Measurements from ENCODE around the gene RGS10.
"Not testable (repeated sequence)": the region's sequence is repeated elsewhere in the genome, so short reads cannot be mapped to it uniquely, and the experiment has no call there.

Gene RGS10

GRCh38 chr10:119466655-119467054, 75.9 kb downstream of the RGS10 start:
- H3K9me2 ChIP-seq (replicated peaks; ENCODE audit: low read depth, low read length): no peaks in the 10 kb centered on the region
- no peaks in the 10 kb centered on the region for H3K27me3 ChIP-seq (ENCODE audit: insufficient read depth, low read length, poor library complexity, severe bottlenecking)
- H3F3A ChIP-seq (ENCODE audit: low read depth): no peaks in the 10 kb centered on the region
- H3K4me1 ChIP-seq (ENCODE audit: insufficient read depth, low read length, poor library complexity, severe bottlenecking): peaks cover 12% of the 10 kb centered on the region
- H4K20me1 ChIP-seq (ENCODE audit: insufficient read depth, low read length, poor library complexity, severe bottlenecking): no peaks in the 10 kb centered on the region
- TF ChIP-seq EZH2phosphoT487 (IDR thresholded peaks at IDR 0.05; ENCODE audit: borderline replicate concordance) (no peak), CTCF (conservative IDR thresholded peaks at IDR 0.05; ENCODE audit: low read length) (no peak)
- H2AFZ ChIP-seq (ENCODE audit: low read length): no peak overlapping the region
- no peak overlapping the region for H3K4me3 ChIP-seq (ENCODE audit: low read length, poor library complexity, severe bottlenecking)
- H3K36me3 ChIP-seq (ENCODE audit: insufficient read depth, low read length): no peaks in the 10 kb centered on the region
- no peak overlapping the region for H3K9ac ChIP-seq (ENCODE audit: low read depth, low read length, poor library complexity, severe bottlenecking)
- H3K9me3 ChIP-seq (ENCODE audit: insufficient read depth, low read depth, low read length): no peaks in the 10 kb centered on the region
- H3K79me2 ChIP-seq (ENCODE audit: insufficient read depth, low read length): no peaks in the 10 kb centered on the region
- peak overlapping the region; percentile 33 for H3K4me2 ChIP-seq (ENCODE audit: low read depth, low read length, poor library complexity, severe bottlenecking)

GRCh38 chr10:119466076-119466475, 76.4 kb downstream of the RGS10 start:
- Histone ChIP-seq H3K27me3 (ENCODE audit: insufficient read depth, low read length, poor library complexity, severe bottlenecking) (no peaks in the 10 kb centered on the region), H3K9me2 (replicated peaks; ENCODE audit: low read depth, low read length) (no peaks in the 10 kb centered on the region), H4K20me1 (ENCODE audit: insufficient read depth, low read length, poor library complexity, severe bottlenecking) (no peaks in the 10 kb centered on the region), H3K9ac (ENCODE audit: low read depth, low read length, poor library complexity, severe bottlenecking) (no peak overlapping the region), H3K4me3 (ENCODE audit: low read length, poor library complexity, severe bottlenecking) (no peak overlapping the region), H3K9me3 (ENCODE audit: insufficient read depth, low read depth, low read length) (no peaks in the 10 kb centered on the region), H3F3A (ENCODE audit: low read depth) (no peaks in the 10 kb centered on the region), H3K4me2 (ENCODE audit: low read depth, low read length, poor library complexity, severe bottlenecking) (peak overlapping the region; percentile 33), H3K36me3 (ENCODE audit: insufficient read depth, low read length) (no peaks in the 10 kb centered on the region), H3K4me1 (ENCODE audit: insufficient read depth, low read length, poor library complexity, severe bottlenecking) (peaks cover 12% of the 10 kb centered on the region), H3K79me2 (ENCODE audit: insufficient read depth, low read length) (no peaks in the 10 kb centered on the region), H2AFZ (ENCODE audit: low read length) (no peak overlapping the region)
- TF ChIP-seq CTCF (conservative IDR thresholded peaks at IDR 0.05; ENCODE audit: low read length) (no peak), EZH2phosphoT487 (IDR thresholded peaks at IDR 0.05; ENCODE audit: borderline replicate concordance) (no peak)

- H3K9me2 ChIP-seq (replicated peaks; ENCODE audit: low read depth, low read length): no peaks in the 10 kb centered on the region
- no peaks in the 10 kb centered on the region for H3K79me2 ChIP-seq (ENCODE audit: insufficient read depth, low read length)
- H3K4me3 ChIP-seq (ENCODE audit: low read length, poor library complexity, severe bottlenecking): no peak overlapping the region
- H3K36me3 ChIP-seq (ENCODE audit: insufficient read depth, low read length): no peaks in the 10 kb centered on the region
- H3K9ac ChIP-seq (ENCODE audit: low read depth, low read length, poor library complexity, severe bottlenecking): no peak overlapping the region
- no peaks in the 10 kb centered on the region for H4K20me1 ChIP-seq (ENCODE audit: insufficient read depth, low read length, poor library complexity, severe bottlenecking)
- no peaks in the 10 kb centered on the region for H3K27me3 ChIP-seq (ENCODE audit: insufficient read depth, low read length, poor library complexity, severe bottlenecking)
- H3K4me2 ChIP-seq (ENCODE audit: low read depth, low read length, poor library complexity, severe bottlenecking): no peak overlapping the region
- no peak for TF ChIP-seq EZH2phosphoT487 (IDR thresholded peaks at IDR 0.05; ENCODE audit: borderline replicate concordance)
- no peaks in the 10 kb centered on the region for H3F3A ChIP-seq (ENCODE audit: low read depth)
- no peak overlapping the region for H2AFZ ChIP-seq (ENCODE audit: low read length)
- H3K4me1 ChIP-seq (ENCODE audit: insufficient read depth, low read length, poor library complexity, severe bottlenecking): peaks cover 12% of the 10 kb centered on the region
- H3K9me3 ChIP-seq (ENCODE audit: insufficient read depth, low read depth, low read length): no peaks in the 10 kb centered on the region
Observed at GRCh38 chr10:119465085-119465484, 77.4 kb downstream of the RGS10 start.

- H3K9me3 ChIP-seq (ENCODE audit: insufficient read depth, low read depth, low read length); H3K36me3 ChIP-seq (ENCODE audit: insufficient read depth, low read length); H3K27me3 ChIP-seq (ENCODE audit: insufficient read depth, low read length, poor library complexity, severe bottlenecking); H3F3A ChIP-seq (ENCODE audit: low read depth); H3K4me3 ChIP-seq (ENCODE audit: low read length, poor library complexity, severe bottlenecking); H3K9ac ChIP-seq (ENCODE audit: low read depth, low read length, poor library complexity, severe bottlenecking); H3K4me2 ChIP-seq (ENCODE audit: low read depth, low read length, poor library complexity, severe bottlenecking); H4K20me1 ChIP-seq (ENCODE audit: insufficient read depth, low read length, poor library complexity, severe bottlenecking); H3K9me2 ChIP-seq (replicated peaks; ENCODE audit: low read depth, low read length); H2AFZ ChIP-seq (ENCODE audit: low read length); H3K79me2 ChIP-seq (ENCODE audit: insufficient read depth, low read length): not testable (repeated sequence)
- peaks cover 12% of the 10 kb centered on the region for H3K4me1 ChIP-seq (ENCODE audit: insufficient read depth, low read length, poor library complexity, severe bottlenecking)
Observed at GRCh38 chr10:119463195-119463594, 79.3 kb downstream of the RGS10 start.
